Endodermal cell (in vitro differentiated cells): Measurements from ENCODE around the gene BCAR1. TPM values are rescaled to one million over a fixed set of nuclear protein-coding genes. Genes with fewer than 3 reads are reported as not detected.
A peak's percentile ranks its signal among the peaks of the same experiment; 100 is the strongest.

Source experiments
- DNase-seq: peaks from one replicate; pipeline ENCODE4 v3.0.0-alpha.2; 2017
- H3K27ac ChIP-seq: 2 replicates; pipeline ENCODE4 v1.5.1; 2013; ENCODE audit warnings: mild to moderate bottlenecking, low read depth, low read length, moderate library complexity
- H3K27me3 ChIP-seq: 2 replicates; pipeline ENCODE4 v1.6.1; 2013; ENCODE audit warnings: mild to moderate bottlenecking, low read length, moderate library complexity; ENCODE audit not compliant: insufficient read depth, control insufficient read depth, poor library complexity, severe bottlenecking
- H3K36me3 ChIP-seq: 2 replicates; pipeline ENCODE4 v1.7.0; 2013; ENCODE audit warnings: mild to moderate bottlenecking, low read length, moderate library complexity; ENCODE audit not compliant: control insufficient read depth, insufficient read depth
- H3K4me1 ChIP-seq: one replicate; pipeline ENCODE4 v1.7.0; 2013; ENCODE audit warnings: low read length; ENCODE audit not compliant: control insufficient read depth, insufficient read depth
- H3K4me3 ChIP-seq: 2 replicates; pipeline ENCODE4 v1.5.1; 2013; ENCODE audit warnings: mild to moderate bottlenecking, low read length, moderate library complexity
- H3K9ac ChIP-seq: 2 replicates; pipeline ENCODE4 v1.6.1; 2013; ENCODE audit warnings: mild to moderate bottlenecking, low read length, moderate library complexity; ENCODE audit not compliant: poor library complexity, severe bottlenecking; ENCODE audit errors: extremely low read depth
- H3K9me3 ChIP-seq: 2 replicates; pipeline ENCODE4 v1.6.1; 2013; ENCODE audit warnings: mild to moderate bottlenecking, low read length, moderate library complexity; ENCODE audit not compliant: control insufficient read depth
- H3K27ac Mint-ChIP-seq: 2 replicates; pipeline ENCODE4 v1.8.0; 2020; ENCODE audit warnings: mixed read lengths
- H3K27me3 Mint-ChIP-seq: 2 replicates; pipeline ENCODE4 v1.8.0; 2021; ENCODE audit warnings: mild to moderate bottlenecking, mixed read lengths; ENCODE audit not compliant: insufficient read depth
- H3K36me3 Mint-ChIP-seq: 2 replicates; pipeline ENCODE4 v1.8.0; 2020; ENCODE audit warnings: low read depth, mixed read lengths
- H3K4me1 Mint-ChIP-seq: 2 replicates; pipeline ENCODE4 v1.8.0; 2020; ENCODE audit warnings: mixed read lengths
- H3K4me3 Mint-ChIP-seq: 2 replicates; pipeline ENCODE4 v1.8.0; 2020; ENCODE audit warnings: mild to moderate bottlenecking, moderate library complexity, mixed read lengths
- H3K9me3 Mint-ChIP-seq: 2 replicates; pipeline ENCODE4 v1.8.0; 2020; ENCODE audit warnings: mild to moderate bottlenecking, mixed read lengths
- CTCF ChIP-seq: fragments of 200-600 bp; sonication (generic); conservative IDR thresholded peaks from 2 replicates; pipeline ENCODE4 v1.5.0; 2021; ENCODE audit warnings: antibody characterized with exemption, mild to moderate bottlenecking
- WGBS, 2 experiments: methylation state at CpG; one replicate each; pipeline versions ENCODE4 v1.1.5 to v1.1.7; 2013; ENCODE audit warnings: missing lambda C conversion rate in 2 of 2, mixed read lengths in 1 of 2; ENCODE audit not compliant: insufficient coverage in 1 of 2, insufficient read length in 1 of 2; 5-methylcytosine and 5-hydroxymethylcytosine counted together
- total RNA-seq, 2 donors: library from RNA; stranded (reverse); fragmentation: NEBNext Ultra II Directional in 1 of 2; extraction: Animal tissue kit (Norgen Biotek cat#: 25700) in 1 of 2; gene quantifications; 2 replicates in 1 of 2; 3 replicates in 1 of 2; pipeline ENCODE4 v1.2.1, GENCODE V29; 2021

Gene BCAR1
- total RNA-seq, 2 donors from 2014 or later, result 56.2 to 74.3 TPM

GRCh38 chr16:75261590-75262078 lies 10.2 kb upstream of the BCAR1 start:
- Histone ChIP-seq H3K27me3 (no peaks in the 10 kb centered on the region), H3K9me3 (no peaks in the 10 kb centered on the region), H3K36me3 (no peaks in the 10 kb centered on the region), H3K9ac (no peak overlapping the region), H3K27ac (no peak overlapping the region), H3K4me3 (no peak overlapping the region), H3K4me1 (peaks cover 17% of the 10 kb centered on the region)
- TF ChIP-seq CTCF, result no peak
- 97 to 100% methylated on average over 2 to 3 of the region's 3 CpGs for WGBS, 2 experiments
- H3K27me3 Mint-ChIP-seq, result no peaks in the 10 kb centered on the region
- H3K27ac Mint-ChIP-seq, result peak overlapping the region; percentile 65
- H3K9me3 Mint-ChIP-seq, result no peaks in the 10 kb centered on the region
- no peak for DNase-seq
- no peak overlapping the region for H3K4me3 Mint-ChIP-seq
- peaks cover 3% of the 10 kb centered on the region for H3K36me3 Mint-ChIP-seq
- H3K4me1 Mint-ChIP-seq, result peaks cover 40% of the 10 kb centered on the region

GRCh38 chr16:75260851-75261589 lies 9.6 kb upstream of the BCAR1 start:
- H3K27ac ChIP-seq, result no peak overlapping the region
- Mint-ChIP-seq H3K4me3 (no peak overlapping the region), H3K36me3 (peaks cover 3% of the 10 kb centered on the region), H3K27me3 (no peaks in the 10 kb centered on the region), H3K27ac (peak overlapping the region; percentile 70), H3K9me3 (no peaks in the 10 kb centered on the region), H3K4me1 (peaks cover 40% of the 10 kb centered on the region)
- no peak for TF ChIP-seq CTCF
- H3K9ac ChIP-seq, result no peak overlapping the region
- DNase-seq, result peak; percentile 65
- peaks cover 23% of the 10 kb centered on the region for H3K4me1 ChIP-seq
- no peaks in the 10 kb centered on the region for H3K27me3 ChIP-seq
- no peaks in the 10 kb centered on the region for H3K9me3 ChIP-seq
- no peaks in the 10 kb centered on the region for H3K36me3 ChIP-seq
- no peak overlapping the region for H3K4me3 ChIP-seq
- 84 to 93% methylated on average over 5 to 10 of the region's 10 CpGs for WGBS, 2 experiments

DNA sequence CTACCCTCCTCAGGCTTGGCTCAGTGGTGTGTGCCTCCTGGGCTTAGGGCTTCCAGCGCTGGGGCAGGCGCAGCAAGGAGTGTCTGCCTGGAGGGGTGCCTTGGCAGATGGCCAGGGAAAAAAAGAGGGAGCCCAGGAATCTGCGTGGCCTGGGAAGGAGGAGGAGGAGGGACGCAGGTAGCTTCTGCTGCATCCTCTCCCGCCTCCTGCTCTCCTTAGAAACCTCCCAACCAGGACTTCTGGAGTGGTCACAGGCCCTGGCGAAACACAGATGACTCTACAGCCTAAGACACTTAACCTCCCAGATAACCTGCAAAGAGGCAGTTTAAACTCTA lies 7.3 kb upstream of the BCAR1 start:
- Histone ChIP-seq H3K4me1 (peaks cover 19% of the 10 kb centered on the region), H3K4me3 (no peak overlapping the region), H3K9ac (no peak overlapping the region), H3K27me3 (no peaks in the 10 kb centered on the region), H3K27ac (peak overlapping the region; percentile 38), H3K36me3 (no peaks in the 10 kb centered on the region), H3K9me3 (no peaks in the 10 kb centered on the region)
- H3K36me3 Mint-ChIP-seq, result no peaks in the 10 kb centered on the region
- no peak overlapping the region for H3K4me3 Mint-ChIP-seq
- H3K9me3 Mint-ChIP-seq, result no peaks in the 10 kb centered on the region
- 84% methylated on average over 5 of the region's 6 CpGs; no CpG with 5 or more reads in 1 of the 2 experiments for WGBS, 2 experiments
- DNase-seq, result peak; percentile 61
- peaks cover 43% of the 10 kb centered on the region for H3K4me1 Mint-ChIP-seq
- TF ChIP-seq CTCF, result no peak
- no peaks in the 10 kb centered on the region for H3K27me3 Mint-ChIP-seq
- H3K27ac Mint-ChIP-seq, result no peak overlapping the region
